NCI-H524 treated with DMSO at 0.1 percent for 48 hours (cell line): ENCODE measurements around the gene PARM1.

Experiments
- DNase-seq: peaks from one replicate; lab custom pipeline; 2025; lab: John Stamatoyannopoulos, UW

The PARM1 gene

DNA sequence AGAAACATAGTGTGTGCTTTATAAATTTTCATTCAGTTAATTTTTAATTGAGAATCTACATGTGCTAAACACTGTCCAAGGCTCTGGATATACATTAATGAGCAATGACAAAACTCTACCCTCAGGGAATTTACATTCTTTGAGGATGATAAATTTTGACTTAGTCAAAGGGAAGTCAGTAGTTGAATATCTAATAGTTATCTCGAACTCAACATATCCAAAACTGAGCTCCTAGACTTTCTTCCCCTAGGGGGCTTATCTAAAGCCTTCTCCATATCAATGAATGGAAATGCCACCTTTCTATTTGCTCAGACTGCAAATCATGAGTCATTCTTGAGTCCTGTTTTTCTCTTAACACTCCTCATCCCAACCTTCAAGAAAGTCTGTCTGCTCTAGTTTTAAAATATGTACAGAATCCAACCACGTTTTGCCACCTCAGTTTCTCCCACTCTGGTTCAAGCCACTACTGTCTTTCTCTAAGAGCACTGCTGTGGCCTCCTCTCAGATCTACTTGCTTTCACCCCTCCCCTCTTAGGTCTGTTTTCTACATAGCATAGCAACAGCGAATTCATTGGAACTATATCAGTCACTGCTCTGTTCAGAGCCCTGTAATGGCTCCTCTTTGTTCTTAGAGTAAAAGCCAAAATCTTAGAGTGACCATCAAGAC lies 9.5 kb downstream of the PARM1 start:
- DNase-seq = no peak

DNA sequence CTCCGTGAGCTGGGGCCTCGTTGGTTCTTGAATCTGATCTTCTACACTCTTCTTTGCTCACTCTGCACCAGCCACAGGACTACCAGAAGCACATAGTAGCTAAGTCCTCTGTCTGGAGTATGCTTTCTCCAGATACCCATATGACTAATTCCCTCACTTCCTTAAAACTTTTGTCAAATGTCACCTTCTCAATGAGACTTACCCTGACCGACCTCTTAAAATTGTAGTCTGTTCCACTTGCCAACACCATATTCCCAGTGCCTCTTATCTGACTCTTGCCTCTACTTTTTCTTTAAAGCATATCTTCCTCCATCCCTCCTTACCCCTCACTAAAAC lies 10.0 kb downstream of the PARM1 start:
- no peak for DNase-seq

DNA sequence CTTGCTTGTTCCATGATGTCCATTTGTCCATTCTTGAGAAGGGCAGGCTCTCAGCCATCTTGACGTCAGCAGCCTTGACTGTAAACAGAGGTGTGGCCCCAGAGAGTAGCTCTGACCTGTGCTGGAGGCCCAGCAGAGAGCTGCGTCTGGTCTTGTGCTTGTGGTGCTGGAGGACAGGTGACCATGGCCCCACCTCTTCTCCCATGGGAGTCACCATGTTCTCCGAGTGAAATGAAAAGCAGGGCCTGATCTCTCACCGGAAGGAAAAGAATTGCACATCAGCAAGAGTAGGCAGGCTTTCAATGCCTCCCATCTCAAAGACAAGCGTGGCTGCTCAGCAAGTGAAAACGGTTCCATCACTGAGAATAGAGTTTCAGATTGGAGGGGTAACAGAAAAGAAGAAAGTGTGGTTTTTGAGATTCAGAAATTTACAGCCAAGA lies 11.5 kb downstream of the PARM1 start:
- no peak for DNase-seq

GRCh38 chr4:74946196-74946595 lies 13.3 kb downstream of the PARM1 start:
- no peak for DNase-seq

GRCh38 chr4:74947798-74948197 lies 14.9 kb downstream of the PARM1 start:
- DNase-seq = no peak

GRCh38 chr4:74948236-74948635 lies 15.3 kb downstream of the PARM1 start:
- DNase-seq = no peak

DNA sequence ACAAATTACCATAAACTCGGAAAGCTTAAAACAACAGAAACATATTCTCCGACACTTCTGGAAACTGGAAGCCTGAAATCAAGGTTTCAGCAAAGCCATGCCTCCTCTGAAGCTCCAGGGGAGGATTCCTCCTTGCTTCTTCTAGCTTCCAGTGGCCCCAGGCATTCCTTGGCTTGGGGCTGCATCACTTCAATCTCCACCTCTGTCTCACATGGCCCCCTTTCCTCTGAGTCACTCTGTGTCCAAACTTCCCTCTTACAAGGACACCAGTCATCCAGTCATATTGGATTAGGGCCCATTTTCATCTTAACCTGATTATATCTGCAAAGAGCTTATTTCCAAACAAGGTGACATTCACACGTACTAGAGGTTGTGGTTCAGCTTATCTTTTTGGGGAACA lies 17.3 kb downstream of the PARM1 start:
- DNase-seq = no peak

DNA sequence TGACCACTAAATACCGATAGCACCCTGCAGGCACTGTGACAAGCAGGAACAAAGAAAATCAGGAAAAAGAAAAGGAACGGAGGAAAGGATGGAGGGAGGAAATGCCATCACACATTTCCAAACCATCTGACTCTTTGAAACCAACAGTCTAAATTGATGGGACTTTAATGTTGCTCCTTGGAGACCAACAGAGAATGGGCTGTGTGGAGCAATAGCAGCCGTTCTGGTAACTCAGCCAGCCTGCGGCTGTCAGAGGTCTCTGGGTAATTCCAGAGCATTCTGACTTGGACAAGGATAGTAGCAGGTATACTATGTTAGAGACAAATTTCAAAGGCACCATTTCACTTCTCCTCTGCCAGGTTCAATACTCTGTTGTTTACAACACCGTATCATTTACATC lies 18.0 kb downstream of the PARM1 start:
- DNase-seq = no peak

DNA sequence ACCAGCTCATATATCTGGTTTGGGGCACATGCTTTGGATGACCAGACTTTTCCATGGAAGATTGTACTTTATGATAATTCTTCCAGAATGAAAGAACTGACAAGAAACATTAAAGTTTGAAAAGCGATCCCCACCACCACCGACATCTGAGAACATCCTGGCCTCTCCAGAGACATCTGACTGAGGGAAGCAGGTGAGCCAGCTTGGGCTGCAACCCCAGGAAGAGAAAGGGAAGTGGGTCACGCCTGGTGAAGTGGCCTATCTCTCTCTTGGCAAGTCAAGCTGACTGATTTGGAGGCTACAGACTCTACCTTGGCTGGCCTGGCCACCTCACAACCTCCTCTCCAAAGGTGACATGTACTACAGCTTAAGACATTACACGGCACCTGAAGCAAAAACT lies 20.7 kb downstream of the PARM1 start:
- DNase-seq = no peak

DNA sequence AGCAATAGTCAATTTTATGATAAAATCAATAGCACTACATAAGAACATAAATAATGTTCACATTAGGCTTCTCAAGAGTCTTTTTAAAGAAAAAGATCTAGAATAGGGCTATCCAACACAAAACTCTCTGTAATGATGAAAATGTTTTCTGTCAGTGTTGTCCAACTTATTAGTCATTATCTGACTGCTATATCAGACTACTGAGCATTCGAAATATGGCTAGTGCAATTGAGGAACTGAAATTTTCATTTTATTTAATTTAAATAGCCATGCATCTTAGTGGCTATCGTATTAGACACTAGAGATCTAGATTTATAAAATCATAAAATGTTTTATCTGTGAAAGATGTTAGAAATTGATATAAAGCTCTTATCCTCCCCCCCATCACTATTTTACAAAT lies 26.0 kb downstream of the PARM1 start:
- no peak for DNase-seq

DNA sequence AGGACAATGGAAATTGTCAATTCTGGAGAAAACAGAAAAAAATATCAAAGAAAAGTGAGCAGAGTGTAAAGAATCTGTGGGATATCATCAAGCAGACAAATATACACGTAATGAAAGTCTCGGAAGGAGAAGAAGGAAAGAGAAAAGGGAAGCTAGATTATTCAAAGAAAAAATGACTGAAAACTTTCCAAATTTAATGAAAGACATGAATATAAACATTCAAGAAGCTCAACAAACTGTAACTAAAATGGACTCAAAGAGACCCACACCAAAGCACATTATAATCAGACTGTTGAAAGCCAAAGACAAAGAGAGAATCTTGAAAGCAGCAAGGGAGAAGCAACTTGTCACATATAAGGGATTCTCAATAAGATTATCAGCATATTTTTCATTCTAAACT lies 28.3 kb downstream of the PARM1 start:
- no peak for DNase-seq

- DNase-seq = no peak
Measured at GRCh38 chr4:74962584-74962983, 29.7 kb downstream of the PARM1 start.

DNA sequence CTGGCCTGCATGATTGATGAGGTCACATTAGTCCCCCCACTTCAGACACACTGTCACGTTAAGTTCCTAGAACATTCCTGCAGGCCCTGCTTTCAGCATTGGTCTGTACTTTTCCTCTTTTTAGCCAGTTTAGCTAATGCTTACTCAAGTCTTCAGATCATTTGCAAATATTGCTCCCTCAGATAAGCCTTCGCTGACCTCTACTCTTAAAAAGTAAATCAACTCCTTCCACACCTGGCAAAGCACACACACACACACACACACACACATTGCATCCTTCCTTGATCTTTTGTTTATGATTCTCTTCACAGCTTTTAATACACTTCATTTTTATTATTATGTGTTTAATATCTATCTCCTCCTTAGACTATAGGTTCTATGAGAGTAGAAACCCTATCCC lies 31.4 kb downstream of the PARM1 start:
- DNase-seq = no peak

GRCh38 chr4:74967324-74967723 lies 34.4 kb downstream of the PARM1 start:
- no peak for DNase-seq

- no peak for DNase-seq
Measured at GRCh38 chr4:74968456-74969164, 35.7 kb downstream of the PARM1 start.

DNA sequence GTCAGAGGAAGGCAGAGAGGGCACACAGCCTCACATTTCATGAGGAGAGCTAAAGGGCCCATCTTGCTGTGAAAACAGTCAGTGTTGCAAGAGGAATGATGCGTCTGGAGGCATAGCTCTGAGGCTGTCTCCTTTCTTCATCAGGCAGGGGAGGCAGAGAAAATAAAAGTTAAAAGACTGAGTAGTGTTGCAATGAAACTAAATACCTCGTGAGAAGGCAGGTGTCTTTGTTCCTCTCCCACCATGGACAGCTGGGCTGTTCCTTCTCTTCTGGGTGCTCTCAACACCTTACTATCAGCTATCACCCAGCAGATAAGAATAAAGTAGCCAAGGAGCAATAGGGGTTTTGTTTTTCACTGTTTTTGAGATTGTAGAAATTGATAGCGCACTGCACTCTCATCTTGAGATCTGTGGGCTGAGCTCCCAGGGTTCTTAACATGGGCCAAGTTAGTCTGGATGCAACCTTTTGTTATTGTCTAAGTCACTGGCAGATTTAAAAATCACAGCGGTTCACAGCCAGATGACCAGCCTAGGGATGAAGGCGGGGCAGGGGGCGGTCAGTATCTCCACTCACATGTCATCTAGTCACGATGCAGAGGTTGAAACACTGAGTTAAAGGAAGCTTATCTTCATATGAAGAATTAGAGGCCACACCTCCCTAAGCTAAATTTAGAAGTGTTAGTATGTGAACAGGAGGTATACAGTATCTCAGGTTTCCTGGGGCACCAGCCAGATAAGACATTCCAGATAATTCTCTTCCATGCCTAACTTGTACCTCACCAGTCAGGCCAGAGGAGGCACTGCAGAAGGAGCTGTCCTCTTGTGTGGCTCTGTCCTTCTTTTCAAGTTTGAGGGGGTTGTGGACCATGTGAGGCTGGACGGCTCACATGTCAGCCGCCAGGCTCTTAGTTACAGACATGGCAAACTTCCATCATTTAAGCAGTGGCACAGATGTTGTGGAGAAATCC lies 36.9 kb downstream of the PARM1 start:
- DNase-seq = no peak

- DNase-seq = no peak
Measured at GRCh38 chr4:74970577-74970976, 37.7 kb downstream of the PARM1 start.

- DNase-seq = no peak
Measured at GRCh38 chr4:74971862-74972261, 38.9 kb downstream of the PARM1 start.

- DNase-seq = no peak
Measured at GRCh38 chr4:74975082-74975481, 42.2 kb downstream of the PARM1 start.

- DNase-seq = no peak
Measured at GRCh38 chr4:74975848-74976824, 43.2 kb downstream of the PARM1 start.

GRCh38 chr4:74982546-74983252 lies 49.8 kb downstream of the PARM1 start:
- DNase-seq = no peak
